ENCODE results near the gene MGST2.
"Not testable (repeated sequence)": the region's sequence is repeated elsewhere in the genome, so short reads cannot be mapped to it uniquely, and the experiment has no call there.

MGST2 gene

GRCh38 chr4:139665690-139666529 is at the start of gene MGST2:
Gene MGST2, plus strand, starts transcription at chr4:139665819. Its CDS starts 201 bp downstream, at chr4:139666020.
- peak; percentile 41 to 72 for DNase-seq

DNA sequence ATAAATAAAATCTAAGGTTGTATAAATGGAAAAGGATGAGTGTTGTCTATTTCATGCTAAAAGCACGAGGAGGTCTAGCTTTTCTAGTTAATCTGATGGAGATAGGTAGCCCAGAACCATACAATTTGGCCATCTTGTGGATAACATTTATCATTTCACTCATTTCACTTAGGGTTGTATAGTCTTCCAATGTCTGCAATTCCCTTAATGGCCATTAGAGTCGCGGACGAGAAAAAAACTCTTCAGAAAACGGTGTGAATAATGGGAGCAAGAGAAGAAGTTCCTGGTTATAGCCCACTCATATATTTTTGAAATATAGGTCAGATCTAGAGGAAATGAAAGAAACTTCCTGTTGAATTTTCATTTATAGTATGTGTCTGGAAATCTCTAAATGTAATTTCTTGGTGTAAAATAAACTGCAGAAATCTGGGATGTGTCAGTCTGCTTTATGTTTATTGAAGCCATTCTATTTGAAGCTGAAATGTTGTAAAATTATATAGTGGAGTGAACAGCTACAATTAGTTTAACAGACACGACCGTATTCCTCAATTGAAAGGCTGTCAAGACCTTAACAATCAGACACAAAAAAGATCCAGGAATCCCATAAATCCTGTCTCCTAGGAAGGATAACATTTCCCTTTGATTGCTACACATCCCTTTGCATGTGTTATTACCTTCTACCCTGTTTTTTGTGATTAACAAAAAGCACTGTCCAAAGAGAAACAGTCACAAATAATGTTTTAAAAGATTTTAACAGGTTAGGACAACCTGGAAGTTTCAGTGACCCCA is 47.7 kb upstream of the MGST2 start:
- DNase-seq = peak in 1 of 2 experiments; percentile 3

DNA sequence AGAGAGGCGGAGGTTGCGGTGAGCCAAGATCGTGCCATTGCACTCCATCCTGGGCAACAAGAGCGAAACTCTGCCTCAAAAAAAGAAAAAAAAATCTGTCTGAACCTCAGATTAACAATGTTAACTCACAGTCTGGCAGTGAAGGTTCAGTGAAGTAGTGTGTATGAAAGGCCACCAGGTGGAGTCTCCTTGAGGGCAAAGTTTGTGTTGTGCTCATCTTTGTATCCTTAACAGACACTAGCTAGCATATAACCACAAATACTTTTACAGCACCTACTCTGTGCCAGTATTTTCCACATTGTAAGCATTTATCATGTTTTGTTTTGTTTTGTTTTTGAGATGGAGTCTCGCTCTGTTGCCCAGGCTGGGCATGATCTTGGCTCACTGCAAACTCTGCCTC is 46.0 kb upstream of the MGST2 start:
- DNase-seq = no peak

DNA sequence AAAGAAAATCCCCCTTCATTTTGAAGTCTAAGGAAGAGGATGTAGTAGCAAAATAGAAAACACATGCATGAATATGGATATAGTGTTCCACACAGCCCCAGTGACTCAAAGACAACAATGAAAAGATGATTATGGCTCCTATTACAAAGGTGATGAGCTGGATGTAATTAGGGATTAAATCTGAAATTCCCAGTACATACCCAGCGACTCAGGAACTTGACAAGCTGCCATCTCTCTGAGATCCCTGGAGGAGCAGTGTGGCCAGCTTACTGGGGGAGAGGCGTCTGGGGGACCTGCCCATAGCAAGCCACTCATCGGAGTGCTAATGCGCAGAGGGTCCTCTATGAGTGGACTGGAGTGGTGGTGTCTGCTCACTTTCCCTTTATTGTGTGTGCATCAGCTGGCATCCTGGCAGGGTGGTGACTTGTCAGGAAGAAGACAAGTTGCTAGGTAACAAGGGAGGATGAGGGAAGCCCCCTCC is 42.7 kb upstream of the MGST2 start:
- DNase-seq = no peak

DNA sequence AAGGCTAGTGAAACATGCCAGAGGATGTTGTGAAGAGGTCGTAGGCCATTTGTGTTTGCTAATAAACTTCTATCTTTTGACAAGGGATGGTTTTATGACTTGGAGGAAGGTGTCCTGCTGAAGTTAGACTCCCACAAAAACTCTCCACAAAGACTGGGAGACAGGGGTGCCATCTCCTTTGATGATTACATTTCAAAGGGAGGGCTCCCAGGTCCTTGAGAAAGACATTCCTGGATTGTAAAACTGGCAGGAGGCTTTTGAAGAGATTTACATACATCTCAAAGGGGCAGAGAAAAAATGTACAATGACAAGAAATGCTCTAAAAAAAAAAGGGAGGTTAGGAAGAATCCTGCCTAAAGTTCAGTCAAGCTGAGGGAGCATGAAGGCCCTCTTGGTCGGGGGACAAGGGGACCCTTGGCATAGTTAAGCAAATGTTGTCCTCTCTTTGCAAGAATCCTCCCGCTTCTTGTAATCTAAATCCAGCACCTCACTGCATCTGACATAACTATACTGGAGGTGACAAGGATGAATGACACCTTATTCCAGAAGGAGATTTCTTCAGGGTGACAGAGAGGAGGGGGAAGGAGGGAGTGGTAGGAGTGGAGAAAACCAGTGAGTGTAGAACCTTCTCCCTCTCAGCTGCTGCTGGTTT is 41.1 kb upstream of the MGST2 start:
- DNase-seq = no peak

GRCh38 chr4:139625093-139625455 is 40.5 kb upstream of the MGST2 start:
- DNase-seq = no peak

DNA sequence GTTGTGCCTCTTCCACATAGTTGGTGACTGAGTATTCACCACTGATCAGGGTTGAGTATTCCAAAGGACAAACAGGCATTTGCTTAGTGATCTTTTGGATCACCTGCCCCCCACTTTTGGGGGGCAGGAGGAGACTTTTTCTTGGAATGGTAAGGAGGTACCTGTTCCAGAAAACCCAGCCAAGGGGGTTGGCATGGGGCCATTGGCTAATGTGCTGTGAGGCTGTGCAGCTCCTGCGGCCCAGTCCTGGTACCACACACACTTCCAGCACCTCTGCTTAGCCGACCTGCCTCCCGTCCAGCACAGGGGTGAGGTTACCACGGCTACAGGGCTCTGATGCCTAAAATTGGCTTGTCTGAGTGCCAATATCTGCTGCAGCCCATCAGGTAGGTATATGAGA is 40.1 kb upstream of the MGST2 start:
- no peak for DNase-seq

DNA sequence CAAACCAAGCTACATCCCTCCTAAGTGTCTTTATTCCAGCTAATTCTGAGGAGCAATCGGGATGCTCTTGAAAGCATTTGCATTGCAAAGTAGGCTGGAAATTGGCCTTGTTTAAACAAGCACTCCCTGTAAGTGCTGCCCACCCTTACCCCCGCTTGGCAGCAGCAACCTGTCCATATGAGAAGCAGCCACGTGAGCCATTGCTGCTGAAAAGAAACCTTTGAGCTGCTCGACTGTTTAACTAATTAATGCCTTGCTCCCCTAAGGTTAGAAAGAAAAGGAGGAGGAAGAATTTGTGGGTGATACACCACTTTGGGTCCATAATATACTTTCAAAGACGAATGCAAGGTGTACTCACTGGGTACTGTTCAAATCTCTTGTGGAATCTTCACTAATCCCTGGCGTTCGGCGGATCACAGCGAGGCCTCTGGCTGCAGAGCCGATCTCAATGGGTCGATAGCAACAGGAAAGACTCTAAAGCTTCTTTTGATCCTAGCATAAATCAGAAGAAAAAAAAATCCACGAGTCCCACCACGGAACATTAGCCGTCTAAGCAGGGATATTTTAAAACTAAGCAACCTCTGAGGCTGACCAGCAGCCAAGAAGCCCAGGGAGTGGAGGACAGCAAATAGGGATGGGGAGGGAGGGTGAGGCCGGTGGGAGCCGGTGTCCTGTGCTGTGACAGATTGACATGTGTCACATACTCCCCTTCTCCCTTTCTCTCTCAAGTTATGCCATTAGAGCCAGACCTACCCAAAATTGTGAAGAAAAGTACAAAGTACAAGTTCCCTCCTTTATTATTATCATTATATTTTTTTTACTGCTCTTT is 37.2 kb upstream of the MGST2 start:
- peak; percentile 18 to 76 for DNase-seq

DNA sequence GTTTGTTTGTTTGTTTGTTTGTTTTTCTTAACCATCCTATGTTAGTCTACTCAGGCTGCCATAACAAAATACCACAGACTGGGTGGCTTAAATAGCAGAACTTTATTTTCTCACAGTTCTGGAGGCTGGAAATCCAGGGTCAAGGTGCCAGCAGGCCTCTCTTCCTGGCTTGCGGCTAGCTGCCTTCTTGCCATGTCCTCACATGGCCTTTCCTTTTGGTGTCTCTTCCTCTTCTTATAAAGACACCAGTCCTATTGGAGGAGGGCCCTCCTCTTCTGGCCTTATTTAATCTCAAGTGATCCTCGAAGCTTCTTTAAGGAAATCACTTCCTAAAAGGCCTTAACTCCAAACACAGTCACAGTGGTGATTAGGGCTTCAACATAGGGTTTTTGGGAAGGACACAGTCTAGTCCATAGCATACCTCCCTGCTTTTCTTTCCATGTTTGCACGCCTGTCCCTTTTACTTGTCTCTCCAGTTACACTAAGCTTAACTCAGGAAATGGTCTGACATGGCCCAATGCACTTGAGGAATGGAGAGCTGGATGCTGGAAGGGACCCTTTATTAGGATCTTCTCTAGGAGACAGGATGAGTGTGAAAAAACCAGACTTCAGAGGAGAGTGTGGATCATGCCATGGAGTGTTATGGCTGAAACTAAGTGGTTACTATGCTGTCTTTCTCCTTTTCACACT is 36.0 kb upstream of the MGST2 start:
- no peak for DNase-seq

- DNase-seq = no peak
Observed at GRCh38 chr4:139630126-139630495, 35.5 kb upstream of the MGST2 start.

GRCh38 chr4:139630991-139631390 is 34.6 kb upstream of the MGST2 start:
- DNase-seq = no peak

DNA sequence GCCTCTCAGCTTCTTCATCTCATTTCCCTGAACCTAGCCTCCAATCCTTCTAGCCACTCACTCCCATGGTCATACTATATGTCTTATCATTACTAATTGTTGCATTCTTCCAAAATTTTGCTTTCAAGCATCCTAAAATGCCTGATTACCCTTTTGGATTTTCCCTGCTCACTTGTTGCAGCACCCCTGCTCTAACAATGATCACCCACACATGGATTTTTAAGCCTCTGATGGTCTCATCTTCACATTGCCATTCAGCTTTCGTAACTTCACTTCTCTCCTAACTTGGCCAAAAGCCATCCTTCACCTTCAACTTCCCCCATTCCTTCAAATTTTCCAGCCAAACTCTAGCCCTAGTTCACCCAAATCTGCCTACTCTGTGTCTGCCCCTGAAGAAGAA is 33.8 kb upstream of the MGST2 start:
- no peak for DNase-seq

GRCh38 chr4:139632739-139633138 is 32.9 kb upstream of the MGST2 start:
- not testable (repeated sequence) for DNase-seq

DNA sequence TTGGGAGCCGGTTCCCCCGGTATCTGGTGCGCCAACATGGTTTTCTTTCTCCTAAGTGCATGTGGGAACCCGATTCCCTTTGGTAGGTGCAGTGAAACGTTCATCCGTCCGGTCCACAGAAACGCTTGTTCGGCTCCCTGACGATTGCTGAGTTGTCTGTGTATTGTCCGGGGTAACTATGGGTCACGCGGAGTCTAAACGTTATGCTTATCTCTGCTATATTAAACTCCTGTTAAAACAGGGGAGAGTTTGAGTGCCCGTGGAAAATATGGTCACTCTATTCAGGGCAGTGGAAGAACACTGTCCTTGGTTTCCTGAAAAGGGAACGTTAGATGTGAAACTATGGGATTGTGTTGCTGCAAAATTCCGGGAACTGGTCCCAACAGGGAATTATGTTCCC is 32.4 kb upstream of the MGST2 start:
- DNase-seq = no peak

DNA sequence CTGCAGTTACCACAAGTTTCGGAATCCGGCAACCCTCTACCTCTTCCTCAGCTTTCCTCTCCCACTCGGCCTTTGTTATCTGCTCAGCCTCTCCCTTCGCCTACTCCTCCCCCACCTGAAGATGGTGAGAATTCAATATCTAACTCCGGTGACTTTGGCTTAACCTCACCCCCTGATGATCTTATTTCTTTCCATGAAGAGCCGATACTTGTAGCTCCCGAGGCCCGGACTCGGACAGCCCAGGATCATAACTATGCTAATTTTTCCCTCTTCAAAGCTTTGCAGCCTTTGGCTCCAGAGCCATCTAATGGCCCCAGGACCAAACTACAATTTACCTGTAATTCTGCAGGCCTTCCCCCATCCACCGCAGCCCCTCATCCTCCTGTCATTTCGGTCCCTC is 32.0 kb upstream of the MGST2 start:
- peak; percentile 36 to 54 for DNase-seq

DNA sequence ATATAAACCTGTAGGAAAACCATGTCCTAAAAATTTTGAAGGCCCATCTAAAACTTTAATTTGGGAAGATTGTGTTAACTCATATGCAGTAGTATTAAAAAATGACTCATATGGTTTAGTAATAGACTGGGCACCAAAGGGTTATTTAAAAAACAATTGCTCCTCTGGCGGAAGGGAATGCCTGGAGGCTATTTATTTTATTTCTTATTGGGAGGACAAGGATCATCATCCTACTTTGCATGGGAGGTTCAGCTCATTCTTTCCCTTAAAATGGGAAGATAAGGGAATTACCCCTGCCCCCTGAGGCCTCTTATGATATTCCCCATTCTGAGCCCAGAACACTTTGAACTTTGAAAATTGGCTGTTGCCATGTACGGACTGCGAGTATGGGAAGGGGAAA is 29.7 kb upstream of the MGST2 start:
- no peak for DNase-seq

DNA sequence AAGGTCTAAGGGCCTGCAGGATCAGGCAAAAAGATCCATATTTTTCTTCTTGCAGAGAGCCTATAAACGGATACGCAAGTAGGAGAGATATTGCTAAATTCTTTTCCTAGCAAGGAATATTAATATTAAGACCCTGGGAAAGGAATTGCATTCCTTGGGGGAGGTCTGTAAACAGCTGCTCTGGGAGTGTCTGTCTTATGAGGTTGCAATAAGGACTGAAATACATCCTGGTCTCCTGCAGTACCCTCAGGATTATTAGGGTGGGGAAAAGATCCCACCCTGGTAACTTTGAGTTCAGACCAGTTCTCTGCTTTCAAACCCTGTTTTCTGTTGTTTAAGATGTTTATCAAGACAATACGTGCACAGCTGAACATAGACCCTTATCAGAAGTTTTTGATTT is 27.3 kb upstream of the MGST2 start:
- DNase-seq = not testable (repeated sequence)

- no peak for DNase-seq
Observed at GRCh38 chr4:139639654-139640053, 26.0 kb upstream of the MGST2 start.

- DNase-seq = no peak
Observed at GRCh38 chr4:139641218-139641617, 24.4 kb upstream of the MGST2 start.

- no peak for DNase-seq
Observed at GRCh38 chr4:139642364-139642763, 23.3 kb upstream of the MGST2 start.

DNA sequence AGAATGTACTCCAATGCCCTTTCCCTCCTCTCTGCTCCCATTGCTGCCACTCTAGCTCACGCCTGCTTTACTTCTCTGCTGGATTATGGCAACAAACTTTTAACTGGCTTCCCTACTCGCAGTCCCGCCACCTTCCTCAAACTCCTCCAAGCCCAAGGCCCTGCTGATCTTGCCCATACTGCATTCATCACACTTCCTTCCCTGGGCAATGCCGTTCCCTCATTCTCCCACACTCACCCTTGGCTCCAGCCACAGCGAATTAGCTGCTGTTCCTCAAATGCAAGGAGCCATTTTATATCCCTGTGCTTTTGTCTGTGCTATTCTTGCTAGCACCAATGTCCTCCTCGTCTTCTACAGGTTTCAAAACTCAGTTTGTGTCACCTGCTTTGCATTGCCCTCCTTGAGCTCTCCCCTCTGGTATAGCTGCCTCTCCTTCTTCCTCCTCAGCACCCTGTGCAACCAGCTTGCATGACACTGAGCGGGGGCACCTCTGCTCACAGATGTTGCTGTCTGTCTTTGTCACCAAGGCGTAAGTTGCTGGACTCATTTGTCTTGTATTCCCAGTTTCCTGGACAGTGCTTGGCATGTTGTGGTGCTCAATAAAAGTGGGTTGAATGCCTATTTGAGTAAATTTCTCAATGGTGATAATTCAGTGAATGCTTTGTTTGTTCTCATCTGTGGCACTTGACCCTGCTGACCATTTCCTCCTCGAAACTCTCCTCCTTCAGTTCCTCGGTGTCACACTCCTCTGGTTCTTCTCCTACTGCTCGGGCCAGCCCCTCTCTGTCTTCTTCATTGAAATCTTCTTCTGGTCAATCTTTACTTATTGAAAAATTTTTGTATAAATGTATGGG is 22.4 kb upstream of the MGST2 start:
- no peak for DNase-seq

All from NCI-H2081 (cell line).